GM10248 (cell line): ENCODE data around the gene PGAP2.

Experiments used
- CTCF ChIA-PET: fragments of 300-600 bp; sonication (Branson Sonifier 250); formaldehyde crosslinking; extraction: SDS; loops from one replicate; lab custom pipeline; 2021; ENCODE audit warnings: antibody characterized with exemption; lab: Yijun Ruan, JAX
- POLR2A ChIA-PET: fragments of 350-650 bp; sonication (Branson Sonifier 250); formaldehyde crosslinking; extraction: SDS; loops from one replicate; lab custom pipeline; 2020; ENCODE audit warnings: antibody characterized with exemption; lab: Yijun Ruan, JAX
- DNase-seq: peaks from one replicate; pipeline ENCODE4 v3.0.0; 2012; ENCODE audit errors: extremely low spot score
- CTCF ChIP-seq: IDR thresholded peaks from 2 replicates; pipeline ENCODE4 v1.5.1; 2012; ENCODE audit warnings: mild to moderate bottlenecking, low read depth; ENCODE audit errors: extremely low read depth, missing control alignments, control extremely low read depth

Gene PGAP2

GRCh38 chr11:3827434-3828186 is 19.2 kb downstream of the PGAP2 start:
- ChIA-PET POLR2A (no interaction called here), CTCF (interaction anchor here (1.3 to 3.8 kb wide), 6 partner anchors 14 to 245 kb away, joined by 4 to 27 read pairs (median 8); partner anchors contain the start of genes PGAP2, RHOG and STIM1)
- no peak for TF ChIP-seq CTCF
- DNase-seq: no peak

- no peak for TF ChIP-seq CTCF
- no peak for DNase-seq
- POLR2A ChIA-PET: no interaction called here
- CTCF ChIA-PET: interaction anchor here (1.3 to 43.8 kb wide), 6 partner anchors 8 to 240 kb away, joined by 4 to 1411 read pairs (median 14); partner anchors contain the start of genes PGAP2, RHOG and STIM1
Observed at GRCh38 chr11:3830088-3830487, 21.7 kb downstream of the PGAP2 start.

GRCh38 chr11:3830730-3831129 is 22.4 kb downstream of the PGAP2 start:
- ChIA-PET POLR2A (no interaction called here), CTCF (interaction anchor here (1.1 to 43.8 kb wide), 6 partner anchors 11 to 239 kb away, joined by 6 to 1411 read pairs (median 14); partner anchors contain the start of genes PGAP2, RHOG and STIM1)
- TF ChIP-seq CTCF: no peak
- DNase-seq: peak; percentile 11

- DNase-seq: no peak
- ChIA-PET CTCF (interaction anchor here (0.7 to 43.8 kb wide), 9 partner anchors 9 to 239 kb away, joined by 3 to 1411 read pairs (median 8); partner anchors contain the start of genes PGAP2, RHOG and STIM1), POLR2A (interaction anchor here (0.7 to 1.4 kb wide), 2 partner anchors 10 to 12 kb away, joined by 3 to 4 read pairs; partner anchors contain the start of gene RHOG)
- no peak for TF ChIP-seq CTCF
Observed at GRCh38 chr11:3831378-3832239, 23.2 kb downstream of the PGAP2 start.

- POLR2A ChIA-PET: interaction anchor here (1.4 kb wide), 1 partner anchor 8 kb away, joined by 4 read pairs; the partner anchor contains the start of gene RHOG
- CTCF ChIA-PET: interaction anchor here (0.7 to 43.8 kb wide), 8 partner anchors 9 to 237 kb away, joined by 3 to 1411 read pairs (median 3); partner anchors contain the start of gene RHOG
- no peak for TF ChIP-seq CTCF
- DNase-seq: no peak
Observed at GRCh38 chr11:3832816-3833215, 24.5 kb downstream of the PGAP2 start.

- POLR2A ChIA-PET: no interaction called here
- CTCF ChIA-PET: interaction anchor here (0.9 to 43.8 kb wide), 7 partner anchors 8 to 237 kb away, joined by 3 to 1411 read pairs (median 4); partner anchors contain the start of gene RHOG
Observed at GRCh38 chr11:3833449-3833848, 25.1 kb downstream of the PGAP2 start.

More at GRCh38 chr11:3833449-3833848, 25.1 kb downstream of the PGAP2 start:
- DNase-seq: no peak
- no peak for TF ChIP-seq CTCF
